PC-3 (cell line): ENCODE measurements around the gene PCDHGC4. TPM values are rescaled to one million over a fixed set of nuclear protein-coding genes. Genes with fewer than 3 reads are reported as not detected.

Source experiments
- ATAC-seq: fragments of 200-7000 bp; cut with Tn5 transposase; 2 replicates; pipeline ENCODE4 v1.9.1; 2020; ENCODE audit warnings: mild to moderate bottlenecking, moderate library complexity
- BruUV-seq: library from RNA; stranded (reverse); fragments of 400-500 nt; replicated peaks from 2 replicates; lab custom pipeline; 2021; lab: Mats Ljungman, UMichigan
- CTCF ChIA-PET: fragments of 300-600 bp; sonication (Branson Sonifier 250); formaldehyde crosslinking; loops from one replicate; lab custom pipeline; 2022; ENCODE audit warnings: antibody characterized with exemption; lab: Charles Lee
- POLR2A ChIA-PET: fragments of 300-600 bp; sonication (Branson Sonifier 250); formaldehyde crosslinking; loops from one replicate; lab custom pipeline; 2022; ENCODE audit warnings: antibody characterized with exemption; ENCODE audit not compliant: unreplicated experiment; lab: Charles Lee
- DNase-seq: peaks from one replicate; pipeline ENCODE4 v3.0.0-alpha.2; 2015
- H2AFZ ChIP-seq: fragments of 300-600 bp; sonication (generic); 2 replicates; pipeline ENCODE4 v1.6.0; 2016; ENCODE audit warnings: antibody characterized with exemption, low read length
- H3F3A ChIP-seq: fragments of 300-600 bp; sonication (generic); one replicate; pipeline ENCODE4 v1.6.0; 2017; ENCODE audit warnings: antibody characterized with exemption, low read length, control low read depth, mild to moderate bottlenecking; ENCODE audit not compliant: unreplicated experiment
- H3K27ac ChIP-seq: fragments of 300-600 bp; sonication (generic); 2 replicates; pipeline ENCODE4 v1.5.1; 2016; ENCODE audit warnings: mild to moderate bottlenecking, low read length
- H3K27me3 ChIP-seq: fragments of 300-600 bp; sonication (generic); 2 replicates; pipeline ENCODE4 v1.6.1; 2016; ENCODE audit warnings: low read length, mixed read lengths
- H3K36me3 ChIP-seq: fragments of 300-600 bp; sonication (generic); 2 replicates; pipeline ENCODE4 v1.6.1; 2016; ENCODE audit warnings: low read depth, mixed run types, low read length, mixed read lengths
- H3K4me1 ChIP-seq: fragments of 300-600 bp; sonication (generic); 2 replicates; pipeline ENCODE4 v1.5.1; 2016; ENCODE audit warnings: low read length; ENCODE audit not compliant: insufficient read depth
- H3K4me2 ChIP-seq: fragments of 300-600 bp; sonication (generic); 2 replicates; pipeline ENCODE4 v1.6.0; 2016; ENCODE audit warnings: low read length
- H3K4me3 ChIP-seq: fragments of 300-600 bp; sonication (generic); 2 replicates; pipeline ENCODE4 v1.5.1; 2016; ENCODE audit warnings: mild to moderate bottlenecking, low read length, mixed read lengths
- H3K79me2 ChIP-seq: fragments of 300-600 bp; sonication (generic); 2 replicates; pipeline ENCODE4 v1.6.1; 2017; ENCODE audit warnings: low read length, mixed read lengths
- H3K9ac ChIP-seq: fragments of 300-600 bp; sonication (generic); 2 replicates; pipeline ENCODE4 v1.6.0; 2016; ENCODE audit warnings: mild to moderate bottlenecking, low read length
- H3K9me2 ChIP-seq: fragments of 300-600 bp; sonication (generic); replicated peaks from 2 replicates; pipeline ENCODE4 v1.6.1; 2016; ENCODE audit warnings: mixed run types, low read length, mixed read lengths
- H3K9me3 ChIP-seq: fragments of 300-600 bp; sonication (generic); 2 replicates; pipeline ENCODE4 v1.6.1; 2016; ENCODE audit warnings: low read length, mixed read lengths
- H4K20me1 ChIP-seq: fragments of 300-600 bp; sonication (generic); 2 replicates; pipeline ENCODE4 v1.6.1; 2016; ENCODE audit warnings: low read length, mixed read lengths
- CTCF ChIP-seq: fragments of 300-600 bp; sonication (generic); conservative IDR thresholded peaks from 2 replicates; pipeline ENCODE4 v1.5.1; 2017; ENCODE audit warnings: antibody characterized with exemption, low read depth, mild to moderate bottlenecking, low read length
- EZH2 ChIP-seq: fragments of 300-600 bp; sonication (generic); IDR thresholded peaks from one replicate; pipeline ENCODE4 v1.6.1; 2017; ENCODE audit warnings: antibody characterized with exemption, mild to moderate bottlenecking, low read length; ENCODE audit not compliant: unreplicated experiment
- EZH2phosphoT487 ChIP-seq: fragments of 300-600 bp; sonication (generic); IDR thresholded peaks from 2 replicates; pipeline ENCODE4 v1.6.1; 2018; ENCODE audit warnings: mild to moderate bottlenecking, antibody characterized with exemption, low read length, borderline replicate concordance
- intact Hi-C: fragments of 100-400 bp; cut with micrococcal nuclease; formaldehyde crosslinking; loops from 2 replicates; pipeline ENCODE4 v1.9.0; 2023
- total RNA-seq: library from RNA; depleted of rRNA; stranded (reverse); fragments of >200 nt; gene quantifications from 2 replicates; pipeline ENCODE4 v1.2.3, GENCODE V29; 2014

PCDHGC4 gene
- total RNA-seq, 1 experiment from 2014 or later = 0.58 TPM

- no peak overlapping the region for H3K4me3 ChIP-seq
- CTCF ChIA-PET = no interaction called here
- no TSS peak for BruUV-seq
- H3F3A ChIP-seq = no peaks in the 10 kb centered on the region
- no peaks in the 10 kb centered on the region for H4K20me1 ChIP-seq
- no peaks in the 10 kb centered on the region for H3K4me1 ChIP-seq
- no peaks in the 10 kb centered on the region; the same call in 1 of the 2 replicates for H3K36me3 ChIP-seq
- no peaks in the 10 kb centered on the region for H3K27me3 ChIP-seq
- POLR2A ChIA-PET = no interaction called here
- no peak for TF ChIP-seq EZH2
- no peak for TF ChIP-seq CTCF
- TF ChIP-seq EZH2phosphoT487 = no peak
- no peak overlapping the region for H3K9ac ChIP-seq
- no peaks in the 10 kb centered on the region for H3K9me2 ChIP-seq
- ATAC-seq (no peak), DNase-seq (no peak)
- no peak overlapping the region for H3K27ac ChIP-seq
- no peak overlapping the region for H3K4me2 ChIP-seq
- no peaks in the 10 kb centered on the region for H3K79me2 ChIP-seq
- intact Hi-C loops = no loop called here
- H3K9me3 ChIP-seq = no peaks in the 10 kb centered on the region
- H2AFZ ChIP-seq = no peak overlapping the region
Observed at GRCh38 chr5:141479776-141480175, 5.1 kb upstream of the PCDHGC4 start.

GRCh38 chr5:141483902-141484301 lies 928 bp upstream of the PCDHGC4 start:
- Histone ChIP-seq H3K9me2 (no peaks in the 10 kb centered on the region), H3K36me3 (no peaks in the 10 kb centered on the region), H3K4me3 (no peak overlapping the region), H3F3A (no peaks in the 10 kb centered on the region), H3K4me2 (no peak overlapping the region), H3K27ac (no peak overlapping the region), H3K9ac (no peak overlapping the region), H3K4me1 (peaks cover 5% of the 10 kb centered on the region; the same call in 1 of the 2 replicates), H3K9me3 (no peaks in the 10 kb centered on the region), H3K79me2 (no peaks in the 10 kb centered on the region), H3K27me3 (no peaks in the 10 kb centered on the region), H2AFZ (no peak overlapping the region), H4K20me1 (no peaks in the 10 kb centered on the region)
- ChIA-PET CTCF (no interaction called here), POLR2A (no interaction called here)
- ATAC-seq (no peak), DNase-seq (no peak)
- intact Hi-C loops = no loop called here
- no TSS peak for BruUV-seq
- TF ChIP-seq EZH2phosphoT487 = no peak
- TF ChIP-seq EZH2 = no peak
- TF ChIP-seq CTCF = no peak

GRCh38 chr5:141484310-141484640 lies 555 bp upstream of the PCDHGC4 start:
- no TSS peak for BruUV-seq
- Histone ChIP-seq H3K4me3 (no peak overlapping the region), H3F3A (no peaks in the 10 kb centered on the region), H3K9me3 (no peaks in the 10 kb centered on the region), H3K36me3 (no peaks in the 10 kb centered on the region), H2AFZ (no peak overlapping the region), H3K27ac (no peak overlapping the region), H4K20me1 (no peaks in the 10 kb centered on the region), H3K4me2 (no peak overlapping the region), H3K9me2 (no peaks in the 10 kb centered on the region), H3K27me3 (no peaks in the 10 kb centered on the region), H3K79me2 (no peaks in the 10 kb centered on the region), H3K9ac (no peak overlapping the region), H3K4me1 (peaks cover 9% of the 10 kb centered on the region; the same call in 1 of the 2 replicates)
- ATAC-seq (no peak), DNase-seq (no peak)
- intact Hi-C loops = no loop called here
- ChIA-PET CTCF (no interaction called here), POLR2A (no interaction called here)
- TF ChIP-seq CTCF (no peak), EZH2 (no peak), EZH2phosphoT487 (no peak)
